SK-N-SH (cell line): ENCODE results near the gene MAGEF1. TPM values are rescaled to one million over a fixed set of nuclear protein-coding genes. Genes with fewer than 3 reads are reported as not detected.

Experiments
- CTCF ChIA-PET: fragments of 300-600, 350-600 bp; formaldehyde crosslinking; extraction: SDS; loops from one replicate; lab custom pipeline; 2021; lab: Yijun Ruan, JAX
- POLR2A ChIA-PET: fragments of 350-600 bp; sonication (Branson Sonifier 250); formaldehyde crosslinking; extraction: SDS; loops from one replicate; lab custom pipeline; 2020; ENCODE audit warnings: antibody characterized with exemption, inconsistent platforms; lab: Yijun Ruan, JAX
- DNase-seq: peaks from one replicate; pipeline ENCODE4 v3.0.0; 2012
- H2AFZ ChIP-seq: fragments of 200-600 bp; sonication (generic); 2 replicates; pipeline ENCODE4 v1.8.1; 2016; ENCODE audit warnings: antibody characterized with exemption, mild to moderate bottlenecking, low read depth
- H3F3A ChIP-seq: fragments of 200-600 bp; sonication (generic); replicated peaks from 2 replicates; pipeline ENCODE3; 2016; ENCODE audit warnings: antibody characterized with exemption, mild to moderate bottlenecking; ENCODE audit not compliant: insufficient read depth
- H3K27ac ChIP-seq, 2 experiments: fragments of 200-500 bp in 1 of 2; fragments of 200-600 bp in 1 of 2; sonication (Bioruptor generic) in 1 of 2; sonication (generic), shearing (Covaris generic) in 1 of 2; 2 replicates each; pipeline versions ENCODE4 v1.5.1 to v1.6.1; 2014 to 2016; ENCODE audit warnings: low read depth in 2 of 2, inconsistent platforms in 1 of 2, low read length in 1 of 2, mild to moderate bottlenecking in 1 of 2, mixed read lengths in 1 of 2
- H3K27me3 ChIP-seq: fragments of 200-600 bp; sonication (generic), shearing (Covaris generic); 2 replicates; pipeline ENCODE4 v1.6.1; 2016; ENCODE audit warnings: mixed run types; ENCODE audit not compliant: insufficient read depth
- H3K36me3 ChIP-seq, 2 experiments: fragments of 200-500 bp in 1 of 2; fragments of 200-600 bp in 1 of 2; sonication (Bioruptor generic) in 1 of 2; sonication (generic) in 1 of 2; replicated peaks in 1 of 2; 2 replicates each; pipeline versions ENCODE3 to v1.5.1; 2014 to 2016; ENCODE audit warnings: low read length in 1 of 2, mild to moderate bottlenecking in 1 of 2; ENCODE audit not compliant: insufficient read depth in 2 of 2, control insufficient read depth in 1 of 2
- H3K4me1 ChIP-seq, 2 experiments: fragments of 200-500 bp in 1 of 2; fragments of 200-600 bp in 1 of 2; sonication (Bioruptor generic) in 1 of 2; sonication (generic), shearing (Covaris generic) in 1 of 2; 2 replicates each; pipeline versions ENCODE4 v1.5.1 to v1.6.1; 2014 to 2016; ENCODE audit warnings: low read depth in 1 of 2, low read length in 1 of 2, mixed run types in 1 of 2; ENCODE audit not compliant: insufficient read depth in 2 of 2, control insufficient read depth in 1 of 2
- H3K4me2 ChIP-seq: fragments of 200-600 bp; sonication (generic), shearing (Covaris generic); 2 replicates; pipeline ENCODE4 v1.6.1; 2017; ENCODE audit warnings: mixed run types
- H3K4me3 ChIP-seq, 2 experiments: fragments of 200-500 bp in 1 of 2; fragments of 200-600 bp in 1 of 2; sonication (Bioruptor generic) in 1 of 2; sonication (generic), shearing (Covaris generic) in 1 of 2; 2 replicates each; pipeline versions ENCODE4 v1.5.1 to v1.8.1; 2014 to 2016; ENCODE audit warnings: low read depth in 2 of 2, inconsistent platforms in 1 of 2, low read length in 1 of 2, mild to moderate bottlenecking in 1 of 2, mixed read lengths in 1 of 2, moderate library complexity in 1 of 2
- H3K79me2 ChIP-seq: fragments of 200-600 bp; sonication (generic); 2 replicates; pipeline ENCODE4 v1.8.1; 2017; ENCODE audit warnings: mild to moderate bottlenecking; ENCODE audit not compliant: insufficient read depth
- H3K9ac ChIP-seq: fragments of 200-600 bp; sonication (generic); 2 replicates; pipeline ENCODE4 v1.6.1; 2017; ENCODE audit warnings: mixed run types
- H3K9me2 ChIP-seq: fragments of 200-600 bp; sonication (generic); 2 replicates; pipeline ENCODE4 v1.6.1; 2017; ENCODE audit warnings: mixed run types
- H3K9me3 ChIP-seq: fragments of 200-600 bp; sonication (generic); 2 replicates; pipeline ENCODE4 v1.6.1; 2017; ENCODE audit warnings: mixed run types, mild to moderate bottlenecking, moderate library complexity
- H4K20me1 ChIP-seq: fragments of 200-600 bp; sonication (generic); 2 replicates; pipeline ENCODE4 v1.6.1; 2017; ENCODE audit warnings: mild to moderate bottlenecking, mixed run types; ENCODE audit not compliant: insufficient read depth
- ELF1 ChIP-seq: IDR thresholded peaks from 2 replicates; pipeline ENCODE4 v1.4.0; 2012
- FOXJ3 ChIP-seq: sonication (generic); formaldehyde crosslinking; IDR thresholded peaks from 2 replicates; pipeline ENCODE4 v1.5.1; 2020; ENCODE audit warnings: mild to moderate bottlenecking, missing genetic modification reagents
- FOXM1 ChIP-seq: IDR thresholded peaks from 2 replicates; pipeline ENCODE4 v1.4.0; 2012; ENCODE audit warnings: low read depth, mild to moderate bottlenecking
- GABPA ChIP-seq: IDR thresholded peaks from 2 replicates; pipeline ENCODE4 v1.4.0; 2012; ENCODE audit warnings: low read depth, mild to moderate bottlenecking
- GATA2 ChIP-seq: sonication (generic); formaldehyde crosslinking; IDR thresholded peaks from 2 replicates; pipeline ENCODE4 v1.5.0; 2020; ENCODE audit warnings: mild to moderate bottlenecking, missing genetic modification reagents
- MAX ChIP-seq: IDR thresholded peaks from 2 replicates; pipeline ENCODE4 v1.4.0; 2012; ENCODE audit warnings: low read depth
- MEF2A ChIP-seq: IDR thresholded peaks from 2 replicates; pipeline ENCODE4 v1.4.0; 2012; ENCODE audit warnings: low read depth, borderline replicate concordance
- MXI1 ChIP-seq: IDR thresholded peaks from 2 replicates; pipeline ENCODE4 v1.6.1; 2012; ENCODE audit warnings: mild to moderate bottlenecking, low read depth, low read length, improper control_type of control experiment
- NFIC ChIP-seq: IDR thresholded peaks from 2 replicates; pipeline ENCODE4 v1.4.0; 2012; ENCODE audit warnings: borderline replicate concordance
- NRF1 ChIP-seq: IDR thresholded peaks from 2 replicates; pipeline ENCODE4 v1.6.1; 2012; ENCODE audit warnings: low read depth, mild to moderate bottlenecking, low read length
- PBX3 ChIP-seq: IDR thresholded peaks from 2 replicates; pipeline ENCODE4; 2012
- POLR2AphosphoS5 ChIP-seq: IDR thresholded peaks from 2 replicates; pipeline ENCODE4 v1.6.1; 2012; ENCODE audit warnings: low read depth, low read length
- RAD21 ChIP-seq: IDR thresholded peaks from 2 replicates; pipeline ENCODE4 v1.6.1; 2012; ENCODE audit warnings: mild to moderate bottlenecking, low read length
- RCOR1 ChIP-seq: fragments of 150-350 bp; IDR thresholded peaks from 2 replicates; pipeline ENCODE4 v1.6.1; 2017; ENCODE audit warnings: antibody characterized with exemption, low read length
- REST ChIP-seq: IDR thresholded peaks from 2 replicates; pipeline ENCODE4 v1.6.1; 2012; ENCODE audit warnings: mild to moderate bottlenecking, low read depth, low read length, moderate library complexity
- RFX5 ChIP-seq: IDR thresholded peaks from 2 replicates; pipeline ENCODE4 v1.6.1; 2012; ENCODE audit warnings: mild to moderate bottlenecking, improper control_type of control experiment, low read length
- SIN3A ChIP-seq: IDR thresholded peaks from 2 replicates; pipeline ENCODE4 v1.6.1; 2012; ENCODE audit warnings: low read depth, mild to moderate bottlenecking, low read length, moderate library complexity, borderline replicate concordance
- TCF12 ChIP-seq: IDR thresholded peaks from 2 replicates; pipeline ENCODE4 v1.4.0; 2012
- WGBS: methylation state at CpG from one replicate; pipeline ENCODE4 v1.1.6; 2017; ENCODE audit warnings: low lambda C conversion rate; 5-methylcytosine and 5-hydroxymethylcytosine counted together
- polyA plus RNA-seq, 3 experiments: library from polyadenylated mRNA; depleted of rRNA; stranded (reverse); fragments of >200 nt; gene quantifications; 2 replicates each; pipeline ENCODE4 v1.2.3, GENCODE V29; 2012
- TF ChIP-seq, protein P1 (sequence below): fragments of 200-600 bp; sonication (generic); IDR thresholded peaks from 2 replicates; pipeline ENCODE4 v1.6.1; 2017; ENCODE audit warnings: antibody characterized with exemption, mild to moderate bottlenecking, moderate library complexity

Gene MAGEF1
- polyA plus RNA-seq, 1 of the 3 experiments (the other 2 are of a cell fraction): 45.2 TPM

DNA sequence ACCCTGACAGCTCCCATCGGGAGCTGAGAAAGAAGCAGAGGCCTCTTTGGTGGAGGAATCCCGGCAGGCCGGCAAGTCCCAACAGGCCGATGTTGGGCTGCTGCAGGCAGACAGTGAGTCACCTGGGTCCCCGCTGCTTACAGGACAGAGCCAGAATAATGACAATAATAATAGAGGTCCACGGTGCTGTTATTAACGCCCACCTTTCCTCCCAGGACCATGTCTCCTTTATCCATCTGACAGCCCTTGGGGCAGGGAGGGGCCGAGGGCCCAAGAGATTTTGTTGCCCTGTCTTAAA is 29.3 kb upstream of the MAGEF1 start:
- Histone ChIP-seq H2AFZ (no peak overlapping the region), H4K20me1 (no peaks in the 10 kb centered on the region), H3K27ac (no peak overlapping the region), H3K4me2 (no peak overlapping the region)
- CTCF ChIA-PET: interaction anchor here (0.7 to 3.7 kb wide), 4 partner anchors 8 to 212 kb away, joined by 3 to 27 read pairs (median 5); no protein-coding TSS in a partner anchor
- DNase-seq: no peak
- TF ChIP-seq SIN3A (no peak), MAX (no peak), FOXJ3 (no peak), NFIC (no peak), TCF12 (no peak), RCOR1 (no peak), GATA2 (CRISPR knock-in tag) (no peak), PBX3 (no peak), GABPA (no peak), REST (no peak), MXI1 (no peak), RAD21 (no peak), MEF2A (no peak), RFX5 (no peak), ELF1 (no peak), FOXM1 (no peak), NRF1 (no peak), POLR2AphosphoS5 (no peak)
- TF ChIP-seq, protein P1, sequence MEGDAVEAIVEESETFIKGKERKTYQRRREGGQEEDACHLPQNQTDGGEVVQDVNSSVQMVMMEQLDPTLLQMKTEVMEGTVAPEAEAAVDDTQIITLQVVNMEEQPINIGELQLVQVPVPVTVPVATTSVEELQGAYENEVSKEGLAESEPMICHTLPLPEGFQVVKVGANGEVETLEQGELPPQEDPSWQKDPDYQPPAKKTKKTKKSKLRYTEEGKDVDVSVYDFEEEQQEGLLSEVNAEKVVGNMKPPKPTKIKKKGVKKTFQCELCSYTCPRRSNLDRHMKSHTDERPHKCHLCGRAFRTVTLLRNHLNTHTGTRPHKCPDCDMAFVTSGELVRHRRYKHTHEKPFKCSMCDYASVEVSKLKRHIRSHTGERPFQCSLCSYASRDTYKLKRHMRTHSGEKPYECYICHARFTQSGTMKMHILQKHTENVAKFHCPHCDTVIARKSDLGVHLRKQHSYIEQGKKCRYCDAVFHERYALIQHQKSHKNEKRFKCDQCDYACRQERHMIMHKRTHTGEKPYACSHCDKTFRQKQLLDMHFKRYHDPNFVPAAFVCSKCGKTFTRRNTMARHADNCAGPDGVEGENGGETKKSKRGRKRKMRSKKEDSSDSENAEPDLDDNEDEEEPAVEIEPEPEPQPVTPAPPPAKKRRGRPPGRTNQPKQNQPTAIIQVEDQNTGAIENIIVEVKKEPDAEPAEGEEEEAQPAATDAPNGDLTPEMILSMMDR: no peak
- TF ChIP-seq, all 33 proteins: peak for 0
- POLR2A ChIA-PET: no interaction called here
- Histone ChIP-seq H3K27me3 (no peaks in the 10 kb centered on the region), H3K4me3 (no peak overlapping the region), H3K9me3 (no peaks in the 10 kb centered on the region), H3F3A (no peaks in the 10 kb centered on the region), H3K79me2 (no peaks in the 10 kb centered on the region), H3K36me3 (no peaks in the 10 kb centered on the region), H3K9me2 (no peaks in the 10 kb centered on the region), H3K9ac (no peak overlapping the region), H3K4me1 (peaks cover 15 to 16% of the 10 kb centered on the region in 2 experiments; a peak in 2 of 4 replicates)
- 95% methylated on average over 7 of the region's 8 CpGs for WGBS
